DOHH2 (cell line): ENCODE measurements around the gene DOCK4.

Experiments used
- EZH2phosphoT487 ChIP-seq: fragments of 200-600 bp; sonication (generic); IDR thresholded peaks from 2 replicates; pipeline ENCODE4 v1.6.1; 2017; ENCODE audit warnings: borderline replicate concordance, mild to moderate bottlenecking, antibody characterized with exemption, low read length, moderate library complexity, mixed read lengths
- TF ChIP-seq, protein P1 (sequence below): fragments of 200-600 bp; sonication (generic); IDR thresholded peaks from one replicate; pipeline ENCODE4 v1.5.1; 2014; ENCODE audit warnings: antibody characterized with exemption, mild to moderate bottlenecking, low read depth, low read length; ENCODE audit not compliant: poor library complexity, severe bottlenecking

DNA sequence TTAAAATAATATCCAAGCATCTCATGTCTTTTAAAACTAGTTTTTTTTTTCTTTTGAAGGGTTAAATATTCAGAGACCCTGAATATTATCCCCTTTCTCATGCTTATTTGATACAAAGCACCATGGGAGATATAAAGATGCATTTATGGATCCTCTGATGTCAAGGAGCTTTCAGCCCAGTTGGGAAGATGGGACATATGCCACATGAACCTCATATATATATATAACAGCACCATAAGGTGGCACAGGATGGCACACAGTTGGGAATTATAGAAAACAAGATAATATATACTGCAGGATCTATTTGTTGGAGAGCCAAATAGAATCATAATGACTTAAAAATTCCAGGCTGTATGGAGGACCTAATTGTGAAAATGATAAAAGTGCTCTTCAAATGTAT is 458.5 kb downstream of the DOCK4 start:
- TF ChIP-seq, protein P1, sequence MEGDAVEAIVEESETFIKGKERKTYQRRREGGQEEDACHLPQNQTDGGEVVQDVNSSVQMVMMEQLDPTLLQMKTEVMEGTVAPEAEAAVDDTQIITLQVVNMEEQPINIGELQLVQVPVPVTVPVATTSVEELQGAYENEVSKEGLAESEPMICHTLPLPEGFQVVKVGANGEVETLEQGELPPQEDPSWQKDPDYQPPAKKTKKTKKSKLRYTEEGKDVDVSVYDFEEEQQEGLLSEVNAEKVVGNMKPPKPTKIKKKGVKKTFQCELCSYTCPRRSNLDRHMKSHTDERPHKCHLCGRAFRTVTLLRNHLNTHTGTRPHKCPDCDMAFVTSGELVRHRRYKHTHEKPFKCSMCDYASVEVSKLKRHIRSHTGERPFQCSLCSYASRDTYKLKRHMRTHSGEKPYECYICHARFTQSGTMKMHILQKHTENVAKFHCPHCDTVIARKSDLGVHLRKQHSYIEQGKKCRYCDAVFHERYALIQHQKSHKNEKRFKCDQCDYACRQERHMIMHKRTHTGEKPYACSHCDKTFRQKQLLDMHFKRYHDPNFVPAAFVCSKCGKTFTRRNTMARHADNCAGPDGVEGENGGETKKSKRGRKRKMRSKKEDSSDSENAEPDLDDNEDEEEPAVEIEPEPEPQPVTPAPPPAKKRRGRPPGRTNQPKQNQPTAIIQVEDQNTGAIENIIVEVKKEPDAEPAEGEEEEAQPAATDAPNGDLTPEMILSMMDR = no peak
- no peak for TF ChIP-seq EZH2phosphoT487
